Smooth muscle cell (in vitro differentiated cells): ENCODE results near the gene CELF3. TPM values are rescaled to one million over a fixed set of nuclear protein-coding genes. Genes with fewer than 3 reads are reported as not detected.

Experiments used
- DNase-seq: peaks from one replicate; lab custom pipeline; 2025; ENCODE audit not compliant: unreplicated experiment; lab: John Stamatoyannopoulos, UW
- H2AFZ ChIP-seq: fragments of 200-600 bp; sonication (generic); 2 replicates; pipeline ENCODE4 v1.6.0; 2016; ENCODE audit warnings: antibody characterized with exemption, low read depth, mild to moderate bottlenecking
- H3F3A ChIP-seq: fragments of 200-600 bp; sonication (generic); 2 replicates; pipeline ENCODE4 v1.6.0; 2017; ENCODE audit warnings: antibody characterized with exemption, low read depth
- H3K27ac ChIP-seq: fragments of 200-600 bp; sonication (generic); 2 replicates; pipeline ENCODE4 v1.5.1; 2016; ENCODE audit warnings: low read depth, mild to moderate bottlenecking
- H3K27me3 ChIP-seq: fragments of 200-600 bp; sonication (generic); 2 replicates; pipeline ENCODE4 v1.6.1; 2016; ENCODE audit warnings: low read depth, mild to moderate bottlenecking
- H3K36me3 ChIP-seq: fragments of 200-600 bp; sonication (generic); 2 replicates; pipeline ENCODE4 v1.5.1; 2016; ENCODE audit warnings: low read depth
- H3K4me1 ChIP-seq: fragments of 200-600 bp; sonication (generic); 2 replicates; pipeline ENCODE4 v1.5.1; 2016; ENCODE audit warnings: low read depth
- H3K4me2 ChIP-seq: fragments of 200-600 bp; sonication (generic); 2 replicates; pipeline ENCODE4 v1.6.0; 2016; ENCODE audit warnings: mild to moderate bottlenecking
- H3K4me3 ChIP-seq: fragments of 200-600 bp; sonication (generic); 2 replicates; pipeline ENCODE4 v1.5.1; 2016; ENCODE audit warnings: mild to moderate bottlenecking
- H3K79me2 ChIP-seq: fragments of 200-600 bp; sonication (generic); 2 replicates; pipeline ENCODE4 v1.6.0; 2016; ENCODE audit warnings: low read depth, mild to moderate bottlenecking
- H3K9ac ChIP-seq: fragments of 200-600 bp; sonication (generic); 2 replicates; pipeline ENCODE4 v1.6.0; 2016; ENCODE audit warnings: low read depth
- H3K9me3 ChIP-seq: fragments of 200-600 bp; sonication (generic); replicated peaks from 2 replicates; pipeline ENCODE4 v1.5.1; 2016; ENCODE audit warnings: low read depth
- H4K20me1 ChIP-seq: fragments of 200-600 bp; sonication (generic); 2 replicates; pipeline ENCODE4 v1.6.0; 2016; ENCODE audit warnings: low read depth
- CTCF ChIP-seq: fragments of 200-600 bp; sonication (generic); IDR thresholded peaks from 2 replicates; pipeline ENCODE4 v1.5.1; 2017; ENCODE audit warnings: borderline replicate concordance, mild to moderate bottlenecking, antibody characterized with exemption; ENCODE audit not compliant: insufficient read depth, poor library complexity, severe bottlenecking
- WGBS: methylation state at CpG from one replicate; pipeline ENCODE4 v1.1.7; 2016; ENCODE audit warnings: low lambda C conversion rate; 5-methylcytosine and 5-hydroxymethylcytosine counted together
- polyA plus RNA-seq: library from polyadenylated mRNA; unstranded; fragments of >200 nt; fragmentation: Nextera tagmentation; extraction: Ambion mirVana; gene quantifications from 2 replicates; pipeline ENCODE4 v1.2.1, GENCODE V29; 2016
- total RNA-seq: library from RNA; depleted of rRNA; stranded (reverse); fragments of >200 nt; gene quantifications from 2 replicates; pipeline ENCODE4 v1.2.3, GENCODE V29; 2014

Gene CELF3
- total and polyA plus RNA-seq, 2 experiments from 2014 or later: not detected

- Histone ChIP-seq H3K9me3 (no peaks in the 10 kb centered on the region), H3K27ac (no peak overlapping the region), H3K9ac (no peak overlapping the region), H3K4me1 (no peaks in the 10 kb centered on the region), H4K20me1 (no peaks in the 10 kb centered on the region), H3K79me2 (no peaks in the 10 kb centered on the region), H3K36me3 (peaks cover 7% of the 10 kb centered on the region), H3K4me3 (no peak overlapping the region), H3K4me2 (no peak overlapping the region), H2AFZ (no peak overlapping the region), H3F3A (no peaks in the 10 kb centered on the region), H3K27me3 (no peaks in the 10 kb centered on the region)
- 80% methylated on average over 4 of the region's 4 CpGs for WGBS
- DNase-seq: no peak
- TF ChIP-seq CTCF: no peak
Measured at GRCh38 chr1:151704246-151704645, 12.4 kb downstream of the CELF3 start.

- Histone ChIP-seq H3K27ac (no peak overlapping the region), H3F3A (no peaks in the 10 kb centered on the region), H3K4me3 (no peak overlapping the region), H4K20me1 (no peaks in the 10 kb centered on the region), H3K36me3 (peaks cover 7% of the 10 kb centered on the region), H3K79me2 (no peaks in the 10 kb centered on the region), H2AFZ (no peak overlapping the region), H3K9me3 (no peaks in the 10 kb centered on the region), H3K4me2 (no peak overlapping the region), H3K4me1 (no peaks in the 10 kb centered on the region), H3K27me3 (no peaks in the 10 kb centered on the region), H3K9ac (no peak overlapping the region)
- WGBS: 96% methylated on average over 17 of the region's 17 CpGs
- no peak for TF ChIP-seq CTCF
- DNase-seq: no peak
Measured at GRCh38 chr1:151703813-151704212, 12.8 kb downstream of the CELF3 start.

GRCh38 chr1:151702936-151703335 is 13.7 kb downstream of the CELF3 start:
- H4K20me1 ChIP-seq: no peaks in the 10 kb centered on the region
- no peaks in the 10 kb centered on the region for H3K79me2 ChIP-seq
- 87% methylated on average over 8 of the region's 8 CpGs for WGBS
- no peak overlapping the region for H3K4me3 ChIP-seq
- no peak for DNase-seq
- no peaks in the 10 kb centered on the region for H3K27me3 ChIP-seq
- no peak for TF ChIP-seq CTCF
- H3K9me3 ChIP-seq: no peaks in the 10 kb centered on the region
- no peak overlapping the region for H2AFZ ChIP-seq
- H3K27ac ChIP-seq: no peak overlapping the region
- no peak overlapping the region for H3K9ac ChIP-seq
- no peak overlapping the region for H3K4me2 ChIP-seq
- H3K4me1 ChIP-seq: no peaks in the 10 kb centered on the region
- H3F3A ChIP-seq: no peaks in the 10 kb centered on the region
- H3K36me3 ChIP-seq: peaks cover 7% of the 10 kb centered on the region

- H3K79me2 ChIP-seq: no peaks in the 10 kb centered on the region
- H3K9me3 ChIP-seq: no peaks in the 10 kb centered on the region
- H3F3A ChIP-seq: no peaks in the 10 kb centered on the region
- no peak for TF ChIP-seq CTCF
- no peaks in the 10 kb centered on the region for H3K27me3 ChIP-seq
- DNase-seq: no peak
- no peaks in the 10 kb centered on the region for H3K4me1 ChIP-seq
- no peak overlapping the region for H3K9ac ChIP-seq
- H2AFZ ChIP-seq: no peak overlapping the region
- H4K20me1 ChIP-seq: no peaks in the 10 kb centered on the region
- WGBS: over 99% methylated on average over 5 of the region's 5 CpGs
- H3K4me3 ChIP-seq: no peak overlapping the region
- H3K36me3 ChIP-seq: peaks cover 11% of the 10 kb centered on the region
- H3K4me2 ChIP-seq: no peak overlapping the region
- no peak overlapping the region for H3K27ac ChIP-seq
Measured at GRCh38 chr1:151701515-151701914, 15.1 kb downstream of the CELF3 start.
